Lung (tissue), 12 donors: Measurements from ENCODE around the gene SGSM2. TPM values are rescaled to one million over a fixed set of nuclear protein-coding genes. Genes with fewer than 3 reads are reported as not detected.

Source experiments
- ATAC-seq: fragments of 200-7000 bp; cut with Tn5 transposase; one replicate; pipeline ENCODE4 v1.9.1; 2020; ENCODE audit warnings: moderate number of reproducible peaks; ENCODE audit not compliant: insufficient read depth, low FRiP score
- DNase-seq, 3 donors: peaks; one replicate each; pipeline ENCODE4 v3.0.0-alpha.2; 2013 to 2017
- H3K27ac ChIP-seq, 2 donors: one replicate each; pipeline ENCODE4 v1.5.1; 2013; ENCODE audit warnings: mild to moderate bottlenecking in 2 of 2, moderate library complexity in 2 of 2, control low read depth in 1 of 2, inconsistent platforms in 1 of 2, low read depth in 1 of 2, low read length in 1 of 2
- H3K27me3 ChIP-seq, 3 donors: one replicate each; pipeline ENCODE4 v1.5.1; 2013; ENCODE audit warnings: low read length in 2 of 3; ENCODE audit not compliant: control insufficient read depth in 3 of 3, insufficient read depth in 3 of 3
- H3K36me3 ChIP-seq, 4 donors: one replicate each; pipeline ENCODE4 v1.5.1; 2013; ENCODE audit warnings: low read length in 4 of 4, mild to moderate bottlenecking in 1 of 4, moderate library complexity in 1 of 4; ENCODE audit not compliant: control insufficient read depth in 4 of 4, insufficient read depth in 4 of 4
- H3K4me1 ChIP-seq, 5 donors: one replicate each; pipeline ENCODE4 v1.5.1; 2013; ENCODE audit warnings: low read length in 5 of 5, mild to moderate bottlenecking in 2 of 5, moderate library complexity in 1 of 5; ENCODE audit not compliant: control insufficient read depth in 5 of 5, insufficient read depth in 5 of 5
- H3K4me3 ChIP-seq: one replicate; pipeline ENCODE4 v1.5.1; 2013; ENCODE audit warnings: mild to moderate bottlenecking, control low read depth, moderate library complexity
- H3K9ac ChIP-seq, 2 donors: one replicate each; pipeline ENCODE4 v1.5.1; 2013; ENCODE audit warnings: low read length in 2 of 2, control low read depth in 1 of 2; ENCODE audit not compliant: insufficient read depth in 1 of 2
- H3K9me3 ChIP-seq, 4 donors: one replicate each; pipeline ENCODE4 v1.5.1; 2013; ENCODE audit warnings: low read length in 3 of 4, mild to moderate bottlenecking in 1 of 4, moderate library complexity in 1 of 4; ENCODE audit not compliant: control insufficient read depth in 4 of 4, insufficient read depth in 3 of 4
- WGBS, 2 donors: extraction: QIAGEN DNeasy Blood & Tissue Kit; methylation state at CpG; one replicate each; pipeline ENCODE4 v1.1.7; 2013; 5-methylcytosine and 5-hydroxymethylcytosine counted together
- polyA plus RNA-seq, 2 donors: library from polyadenylated mRNA; stranded (reverse); fragments of 200-250 nt; gene quantifications; one replicate each; pipeline ENCODE4 v1.2.1, GENCODE V29; 2013
- total RNA-seq, 2 donors: library from RNA; depleted of rRNA in 1 of 2; stranded (reverse); fragments of >200 nt in 1 of 2; gene quantifications; one replicate each; pipeline ENCODE4 v1.2.1, GENCODE V29; 2014 to 2021
- TF ChIP-seq, protein P1 (sequence below): IDR thresholded peaks from 2 replicates; pipeline ENCODE4 v1.5.1; 2012; ENCODE audit warnings: mild to moderate bottlenecking; ENCODE audit errors: control extremely low read depth, extremely low read depth
- donor health status: control.
- donor health status: control.
- donor health status: Bipolar disorder and iron deficiency.
- donor health status: healthy.
- donor health status: DM: yes; HTN: yes; CAD: no.

Gene SGSM2
- total and polyA plus RNA-seq, 4 donors = 33.1 to 60.8 (median 52.4) TPM

DNA sequence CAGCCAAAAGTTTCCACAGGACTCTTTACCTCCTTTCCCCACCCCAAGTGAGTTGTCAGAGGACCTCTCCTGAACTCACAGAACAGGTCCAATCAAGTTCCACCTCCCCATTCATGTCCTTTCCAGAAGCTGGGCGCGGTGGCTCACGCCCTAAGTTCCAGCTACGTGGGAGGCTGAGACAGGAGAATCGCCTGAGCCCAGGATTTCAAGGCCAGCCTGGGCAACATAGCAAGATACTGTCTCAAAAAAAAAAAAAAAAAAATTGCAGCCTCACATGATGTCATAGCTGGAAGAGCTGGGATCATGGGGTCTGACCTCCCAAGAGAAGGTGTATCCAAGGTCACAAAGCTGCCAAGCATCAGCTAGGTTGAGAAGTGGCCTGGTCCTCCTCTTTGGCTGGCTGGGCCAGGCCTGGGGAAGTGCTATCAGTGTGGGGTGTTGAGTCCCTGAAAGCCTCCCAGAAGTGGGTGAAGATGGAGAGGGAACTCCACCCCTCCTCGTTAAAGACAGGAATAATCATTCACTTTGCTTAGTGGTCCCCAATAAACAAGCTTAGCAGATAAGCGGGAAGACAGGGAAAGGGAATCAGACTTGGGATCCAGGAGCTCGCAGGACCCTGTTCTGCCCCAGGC is 69.1 kb downstream of the SGSM2 start:
- no peak overlapping the region for H3K9ac ChIP-seq
- H3K9me3 ChIP-seq = no peaks in the 10 kb centered on the region
- no peaks in the 10 kb centered on the region for H3K27me3 ChIP-seq
- H3K4me1 ChIP-seq = peaks cover 0 to 7% (median 4%) of the 10 kb centered on the region in 5 donors
- ATAC-seq (no peak), DNase-seq (no peak)
- H3K4me3 ChIP-seq = no peak overlapping the region
- TF ChIP-seq, protein P1, sequence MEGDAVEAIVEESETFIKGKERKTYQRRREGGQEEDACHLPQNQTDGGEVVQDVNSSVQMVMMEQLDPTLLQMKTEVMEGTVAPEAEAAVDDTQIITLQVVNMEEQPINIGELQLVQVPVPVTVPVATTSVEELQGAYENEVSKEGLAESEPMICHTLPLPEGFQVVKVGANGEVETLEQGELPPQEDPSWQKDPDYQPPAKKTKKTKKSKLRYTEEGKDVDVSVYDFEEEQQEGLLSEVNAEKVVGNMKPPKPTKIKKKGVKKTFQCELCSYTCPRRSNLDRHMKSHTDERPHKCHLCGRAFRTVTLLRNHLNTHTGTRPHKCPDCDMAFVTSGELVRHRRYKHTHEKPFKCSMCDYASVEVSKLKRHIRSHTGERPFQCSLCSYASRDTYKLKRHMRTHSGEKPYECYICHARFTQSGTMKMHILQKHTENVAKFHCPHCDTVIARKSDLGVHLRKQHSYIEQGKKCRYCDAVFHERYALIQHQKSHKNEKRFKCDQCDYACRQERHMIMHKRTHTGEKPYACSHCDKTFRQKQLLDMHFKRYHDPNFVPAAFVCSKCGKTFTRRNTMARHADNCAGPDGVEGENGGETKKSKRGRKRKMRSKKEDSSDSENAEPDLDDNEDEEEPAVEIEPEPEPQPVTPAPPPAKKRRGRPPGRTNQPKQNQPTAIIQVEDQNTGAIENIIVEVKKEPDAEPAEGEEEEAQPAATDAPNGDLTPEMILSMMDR = no peak
- WGBS, 2 donors = 89 to 94% methylated on average over 8 of the region's 8 CpGs
- peak overlapping the region; percentile 43 to 63 for H3K27ac ChIP-seq
- peaks cover 0 to 6% (median 1%) of the 10 kb centered on the region in 4 donors for H3K36me3 ChIP-seq

DNA sequence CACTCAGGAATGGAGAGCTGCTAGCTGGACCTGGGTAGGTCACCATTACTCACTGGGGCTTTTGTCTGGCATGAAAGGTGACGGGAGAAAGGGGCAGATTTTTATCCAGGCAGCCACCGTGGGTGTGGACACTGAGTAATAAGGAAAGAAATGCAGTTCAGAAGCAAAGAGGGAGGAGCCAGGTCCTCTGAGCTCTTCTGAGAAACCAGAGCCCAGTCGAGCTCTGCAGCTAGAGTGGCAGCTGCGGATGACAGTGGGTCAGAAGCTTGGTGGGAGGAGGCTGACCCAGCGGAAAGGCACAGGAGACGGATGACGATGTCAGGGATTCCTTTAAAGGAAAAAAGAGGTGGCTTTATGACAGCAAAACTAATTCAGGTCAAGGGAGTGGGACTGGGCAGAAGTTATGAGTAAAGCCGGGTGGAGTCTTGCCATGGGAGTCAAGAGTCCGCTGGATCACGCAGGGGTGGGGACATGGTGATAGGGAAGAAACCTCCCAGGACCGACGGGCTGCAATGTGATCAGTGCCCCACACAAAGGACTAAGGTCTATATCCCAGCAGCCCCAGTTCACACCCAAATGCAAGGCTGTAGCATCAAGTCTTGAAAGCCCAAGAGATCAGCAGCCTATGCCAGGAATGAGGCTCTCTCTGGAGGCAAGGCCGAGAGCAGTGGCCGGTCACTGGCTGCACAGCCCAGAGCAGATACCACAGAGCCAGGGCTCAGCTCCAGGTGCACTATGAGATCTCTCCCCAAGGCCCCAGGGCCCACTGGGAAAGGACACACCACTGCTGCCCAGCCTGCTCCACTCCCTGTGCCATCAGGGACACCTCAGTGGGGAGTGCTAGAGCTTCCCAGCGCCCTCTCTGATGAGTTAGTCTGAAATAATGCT is 69.8 kb downstream of the SGSM2 start:
- Histone ChIP-seq H3K9ac (no peak overlapping the region), H3K4me1 (peaks cover 0 to 6% (median 4%) of the 10 kb centered on the region in 5 donors), H3K9me3 (no peaks in the 10 kb centered on the region), H3K4me3 (no peak overlapping the region), H3K27me3 (no peaks in the 10 kb centered on the region), H3K36me3 (peaks cover 0 to 6% (median 1%) of the 10 kb centered on the region in 4 donors), H3K27ac (peak overlapping the region; percentile 43 to 63)
- TF ChIP-seq, protein P1 = no peak
- WGBS, 2 donors = 61 to 85% methylated on average over 15 of the region's 15 CpGs
- no peak for DNase-seq
- ATAC-seq = peak; percentile 51

- TF ChIP-seq, protein P1 = no peak
- H3K36me3 ChIP-seq = peaks cover 0 to 12% (median 7%) of the 10 kb centered on the region in 4 donors
- WGBS, 2 donors = 93% methylated on average over 7 of the region's 7 CpGs
- no peaks in the 10 kb centered on the region for H3K9me3 ChIP-seq
- no peaks in the 10 kb centered on the region for H3K27me3 ChIP-seq
- ATAC-seq = no peak
- no peak overlapping the region for H3K27ac ChIP-seq
- no peak overlapping the region for H3K4me3 ChIP-seq
- no peak for DNase-seq
- H3K9ac ChIP-seq = no peak overlapping the region
- peaks cover 0 to 3% (median 0%) of the 10 kb centered on the region in 5 donors for H3K4me1 ChIP-seq
These were observed 73.7 kb downstream of the SGSM2 start for GRCh38 chr17:2410951-2411350.
